AG04449 (cell line): ENCODE results near the gene BRIP1.

Experiments
- CTCF ChIA-PET: fragments of 350-600 bp; formaldehyde crosslinking; extraction: SDS; loops from one replicate; lab custom pipeline; 2021; ENCODE audit warnings: antibody characterized with exemption; lab: Yijun Ruan, JAX
- POLR2A ChIA-PET: fragments of 400-600, 350-600 bp; formaldehyde crosslinking; extraction: SDS; loops from one replicate; lab custom pipeline; 2020; ENCODE audit warnings: antibody characterized with exemption, inconsistent platforms; lab: Yijun Ruan, JAX
- DNase-seq: peaks from one replicate; pipeline ENCODE4 v3.0.0-alpha.2; 2010; ENCODE audit warnings: low read depth, low spot score
- H3K4me3 ChIP-seq: 2 replicates; pipeline ENCODE4 v1.5.1; 2011; ENCODE audit warnings: low read depth, mild to moderate bottlenecking, control low read depth, low read length
- TF ChIP-seq, protein P1 (sequence below): IDR thresholded peaks from one replicate; pipeline ENCODE4 v1.5.1; 2011; ENCODE audit warnings: mild to moderate bottlenecking, moderate library complexity, low read length, control low read depth, inconsistent platforms; ENCODE audit not compliant: insufficient read depth; ENCODE audit errors: missing control alignments

The BRIP1 gene

DNA sequence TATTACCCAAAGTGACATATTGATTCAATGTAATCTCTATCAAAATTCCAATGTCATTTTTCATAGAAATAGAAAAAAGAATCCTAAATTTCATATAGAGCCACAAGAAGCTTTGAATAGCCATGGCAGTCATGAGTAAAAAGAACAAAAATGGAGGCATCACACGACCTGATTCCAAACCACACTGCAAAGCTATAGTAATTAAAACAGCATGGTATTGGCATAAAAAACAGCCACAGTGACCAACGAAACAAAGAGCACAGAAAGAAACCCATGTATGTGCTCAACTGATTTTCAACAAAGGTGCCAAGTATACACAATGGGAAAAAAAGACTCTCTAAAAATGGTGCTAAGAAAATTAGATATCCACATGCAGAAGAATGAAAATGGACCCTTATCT is 101.5 kb downstream of the BRIP1 start:
- DNase-seq = no peak
- TF ChIP-seq, protein P1, sequence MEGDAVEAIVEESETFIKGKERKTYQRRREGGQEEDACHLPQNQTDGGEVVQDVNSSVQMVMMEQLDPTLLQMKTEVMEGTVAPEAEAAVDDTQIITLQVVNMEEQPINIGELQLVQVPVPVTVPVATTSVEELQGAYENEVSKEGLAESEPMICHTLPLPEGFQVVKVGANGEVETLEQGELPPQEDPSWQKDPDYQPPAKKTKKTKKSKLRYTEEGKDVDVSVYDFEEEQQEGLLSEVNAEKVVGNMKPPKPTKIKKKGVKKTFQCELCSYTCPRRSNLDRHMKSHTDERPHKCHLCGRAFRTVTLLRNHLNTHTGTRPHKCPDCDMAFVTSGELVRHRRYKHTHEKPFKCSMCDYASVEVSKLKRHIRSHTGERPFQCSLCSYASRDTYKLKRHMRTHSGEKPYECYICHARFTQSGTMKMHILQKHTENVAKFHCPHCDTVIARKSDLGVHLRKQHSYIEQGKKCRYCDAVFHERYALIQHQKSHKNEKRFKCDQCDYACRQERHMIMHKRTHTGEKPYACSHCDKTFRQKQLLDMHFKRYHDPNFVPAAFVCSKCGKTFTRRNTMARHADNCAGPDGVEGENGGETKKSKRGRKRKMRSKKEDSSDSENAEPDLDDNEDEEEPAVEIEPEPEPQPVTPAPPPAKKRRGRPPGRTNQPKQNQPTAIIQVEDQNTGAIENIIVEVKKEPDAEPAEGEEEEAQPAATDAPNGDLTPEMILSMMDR = no peak
- ChIA-PET CTCF (no interaction called here), POLR2A (no interaction called here)
- no peak overlapping the region for H3K4me3 ChIP-seq

DNA sequence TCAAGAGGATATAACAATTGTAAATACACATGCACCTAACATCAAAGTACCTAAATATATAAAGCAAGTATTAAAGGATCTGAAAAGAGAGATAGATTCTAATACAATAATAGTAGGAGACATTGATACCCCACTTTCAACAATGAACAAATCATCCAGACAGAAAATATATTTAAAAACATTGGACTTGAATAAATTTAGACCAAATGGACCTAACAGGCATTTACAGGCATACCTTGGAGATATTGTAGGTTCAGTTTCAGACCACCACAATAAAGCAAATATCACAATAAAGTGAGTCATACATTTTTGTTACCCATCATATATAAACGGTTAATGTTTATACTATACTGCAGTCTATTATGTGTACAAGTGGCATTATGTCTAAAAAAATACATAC is 104.0 kb downstream of the BRIP1 start:
- CTCF ChIA-PET = no interaction called here
- no peak for DNase-seq
- POLR2A ChIA-PET = no interaction called here
- TF ChIP-seq, protein P1 = no peak
- H3K4me3 ChIP-seq = no peak overlapping the region

DNA sequence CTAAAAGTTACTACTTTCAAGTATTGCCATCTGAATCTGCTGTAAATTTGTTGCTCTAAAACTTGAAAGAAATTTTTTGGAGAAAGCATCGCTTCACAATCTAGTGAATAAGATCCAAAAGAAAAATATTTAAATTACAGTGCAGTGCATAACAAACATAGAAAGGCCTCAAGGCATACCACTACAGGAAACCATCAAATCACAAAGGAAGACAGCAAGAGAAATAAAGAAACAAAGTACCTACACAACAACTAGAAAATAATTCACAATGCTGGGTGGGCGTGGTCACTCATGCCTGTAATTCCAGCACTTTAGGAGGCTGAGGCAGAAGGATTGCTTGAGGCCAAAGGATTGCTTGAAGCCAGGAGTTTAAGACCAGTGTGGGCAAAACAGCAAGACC is 104.9 kb downstream of the BRIP1 start:
- DNase-seq = no peak
- ChIA-PET POLR2A (no interaction called here), CTCF (no interaction called here)
- TF ChIP-seq, protein P1 = no peak
- H3K4me3 ChIP-seq = no peak overlapping the region

DNA sequence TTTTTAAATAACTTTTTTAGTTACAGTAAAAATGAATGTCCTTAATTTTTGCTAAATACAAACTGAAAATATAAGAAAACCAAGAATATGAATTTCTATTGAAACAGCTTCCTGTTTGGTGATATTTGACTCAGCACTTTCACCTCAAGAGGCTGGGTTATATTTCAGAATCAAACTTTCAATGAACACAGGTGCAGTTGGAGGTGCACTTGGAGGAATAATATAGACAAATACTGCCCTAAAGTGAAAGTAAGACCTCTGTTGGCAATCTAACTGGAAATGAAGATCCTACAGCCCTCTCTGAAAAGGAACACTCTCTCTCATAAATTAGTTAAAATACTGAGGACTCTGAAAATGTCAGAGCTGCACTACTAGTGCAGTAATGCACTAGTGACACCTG is 106.2 kb downstream of the BRIP1 start:
- TF ChIP-seq, protein P1 = no peak
- DNase-seq = no peak
- ChIA-PET POLR2A (no interaction called here), CTCF (interaction anchor here (1.0 kb wide), 1 partner anchor 9 kb away, joined by 4 read pairs; no protein-coding TSS in a partner anchor)
- no peak overlapping the region for H3K4me3 ChIP-seq

DNA sequence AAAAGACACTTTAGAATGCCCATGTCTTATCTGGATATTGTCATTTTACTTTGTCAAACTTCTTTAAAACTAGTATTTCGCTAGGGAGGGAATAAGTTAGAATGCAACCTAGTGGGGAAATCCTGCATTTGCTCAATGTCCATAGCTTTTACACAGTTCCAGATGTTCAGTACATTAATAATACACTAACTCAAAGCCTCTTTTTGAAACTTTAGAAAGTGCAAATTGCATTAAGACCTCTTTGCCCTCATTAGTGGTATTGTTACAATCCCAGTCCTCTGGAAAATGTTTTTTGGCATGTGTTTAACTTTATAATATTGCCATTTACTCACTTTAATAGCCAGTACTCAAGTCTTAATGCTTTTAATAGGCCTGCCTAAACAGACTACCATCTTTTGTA is 106.8 kb downstream of the BRIP1 start:
- CTCF ChIA-PET = interaction anchor here (0.7 to 1.5 kb wide), 3 partner anchors 9 to 250 kb away, joined by 3 to 4 read pairs (median 4); no protein-coding TSS in a partner anchor
- H3K4me3 ChIP-seq = no peak overlapping the region
- POLR2A ChIA-PET = no interaction called here
- no peak for DNase-seq
- TF ChIP-seq, protein P1 = no peak

DNA sequence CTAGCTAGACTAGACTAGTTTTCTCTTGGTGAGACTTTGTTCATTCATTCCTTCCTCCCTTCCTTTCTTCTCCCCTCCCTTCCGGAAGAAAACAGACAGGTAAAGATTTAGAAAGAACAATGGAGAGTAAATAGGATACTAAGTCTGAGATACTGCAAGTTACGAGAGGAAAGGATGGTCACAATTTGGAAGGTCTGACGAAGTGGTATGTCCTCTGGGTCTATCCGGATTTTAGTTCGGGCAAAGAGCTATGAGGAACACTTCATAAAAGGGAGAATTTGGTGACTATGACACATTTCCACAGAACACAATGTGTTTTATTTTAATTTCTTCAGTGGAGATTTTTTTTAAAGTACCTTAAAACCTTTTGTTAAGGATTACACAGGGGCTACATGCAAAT is 107.7 kb downstream of the BRIP1 start:
- no peak for DNase-seq
- no peak overlapping the region for H3K4me3 ChIP-seq
- POLR2A ChIA-PET = no interaction called here
- CTCF ChIA-PET = interaction anchor here (0.6 to 1.5 kb wide), 3 partner anchors 13 to 71 kb away, joined by 3 to 4 read pairs (median 3); no protein-coding TSS in a partner anchor
- TF ChIP-seq, protein P1 = no peak
